CD4-positive, alpha-beta T cell treated with Interferon gamma for 1 hour (primary cell): ENCODE measurements around the gene DYSF.

Experiments
- DNase-seq: peaks from one replicate; pipeline ENCODE4 v3.0.0-alpha.2; 2020

The DYSF gene

DNA sequence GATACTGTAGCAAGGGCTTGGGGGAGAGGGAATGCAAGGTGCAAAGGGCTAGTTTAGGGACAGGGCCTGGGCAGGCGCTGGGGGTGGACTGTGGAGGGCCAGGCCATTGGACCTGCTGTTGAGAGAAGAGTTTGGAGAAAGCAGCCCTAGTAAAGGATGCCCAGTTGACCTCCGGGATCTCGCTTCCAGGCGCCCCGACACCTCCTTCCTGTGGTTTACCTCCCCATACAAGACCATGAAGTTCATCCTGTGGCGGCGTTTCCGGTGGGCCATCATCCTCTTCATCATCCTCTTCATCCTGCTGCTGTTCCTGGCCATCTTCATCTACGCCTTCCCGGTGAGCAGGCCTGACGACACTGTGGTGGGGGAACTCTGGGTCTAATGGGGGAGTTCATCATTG is 229.0 kb downstream of the DYSF start:
- DNase-seq, result no peak

DNA sequence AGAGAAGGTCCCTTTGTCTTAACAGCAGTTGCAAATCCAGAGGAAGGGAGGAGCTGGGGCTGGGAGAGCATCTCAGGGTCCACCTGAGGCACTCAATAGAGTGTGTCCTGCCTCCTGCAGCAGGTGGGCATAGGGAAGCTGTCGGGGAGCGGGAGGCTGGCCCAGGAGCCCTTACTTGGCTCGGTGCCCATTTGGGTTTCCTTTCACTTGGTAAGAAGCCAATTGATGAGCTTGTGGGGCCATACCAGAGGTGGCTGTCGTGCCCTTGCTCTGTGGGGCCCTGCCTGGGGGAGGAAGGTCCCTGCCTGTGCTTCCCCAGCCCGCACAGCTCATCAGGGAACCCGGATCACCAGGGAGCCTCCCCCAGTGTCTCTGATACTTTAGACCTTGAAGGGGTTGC is 229.7 kb downstream of the DYSF start:
- no peak for DNase-seq

- no peak for DNase-seq
Measured at GRCh38 chr2:71683666-71684065, 230.3 kb downstream of the DYSF start.

GRCh38 chr2:71684226-71685072 is 231.1 kb downstream of the DYSF start:
- DNase-seq, result no peak

DNA sequence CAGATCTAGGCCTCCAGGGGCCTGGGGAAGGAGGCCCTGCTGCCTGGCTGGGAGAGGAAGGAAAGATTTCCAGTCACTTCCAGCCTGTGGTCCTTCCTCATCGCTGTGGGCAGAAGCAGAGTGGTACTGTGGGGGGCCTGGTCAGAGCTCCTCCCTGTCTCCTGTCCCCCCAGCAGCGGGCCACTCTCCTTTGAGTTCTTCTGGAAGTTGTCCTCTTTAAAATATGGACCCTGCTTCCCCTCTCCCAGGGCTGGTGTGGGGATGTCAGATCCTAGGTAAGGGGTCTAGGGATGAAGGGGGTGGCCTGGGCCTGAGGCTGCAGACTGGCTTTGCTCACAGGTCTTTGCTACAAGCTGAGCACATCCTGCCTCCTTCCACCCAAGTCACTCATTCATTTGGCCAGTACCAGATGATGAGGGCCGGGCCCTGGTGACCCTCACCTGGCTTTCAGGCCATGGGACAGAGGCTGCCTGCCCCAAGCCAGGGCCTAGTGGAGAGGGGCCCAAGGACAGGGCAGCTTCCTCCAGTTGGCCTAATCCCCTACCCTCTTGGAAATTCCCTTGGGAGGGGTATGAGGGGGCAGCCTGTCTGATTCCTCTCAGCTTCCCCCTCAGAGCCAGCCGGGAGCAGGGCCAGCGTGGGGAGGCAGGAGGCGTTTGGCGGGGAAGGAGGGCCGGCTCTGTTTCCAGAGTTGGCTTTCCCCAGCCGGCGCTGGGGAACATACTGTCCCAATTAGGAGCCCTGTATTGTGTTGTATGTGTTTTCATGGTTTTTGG is 231.9 kb downstream of the DYSF start:
- no peak for DNase-seq

DNA sequence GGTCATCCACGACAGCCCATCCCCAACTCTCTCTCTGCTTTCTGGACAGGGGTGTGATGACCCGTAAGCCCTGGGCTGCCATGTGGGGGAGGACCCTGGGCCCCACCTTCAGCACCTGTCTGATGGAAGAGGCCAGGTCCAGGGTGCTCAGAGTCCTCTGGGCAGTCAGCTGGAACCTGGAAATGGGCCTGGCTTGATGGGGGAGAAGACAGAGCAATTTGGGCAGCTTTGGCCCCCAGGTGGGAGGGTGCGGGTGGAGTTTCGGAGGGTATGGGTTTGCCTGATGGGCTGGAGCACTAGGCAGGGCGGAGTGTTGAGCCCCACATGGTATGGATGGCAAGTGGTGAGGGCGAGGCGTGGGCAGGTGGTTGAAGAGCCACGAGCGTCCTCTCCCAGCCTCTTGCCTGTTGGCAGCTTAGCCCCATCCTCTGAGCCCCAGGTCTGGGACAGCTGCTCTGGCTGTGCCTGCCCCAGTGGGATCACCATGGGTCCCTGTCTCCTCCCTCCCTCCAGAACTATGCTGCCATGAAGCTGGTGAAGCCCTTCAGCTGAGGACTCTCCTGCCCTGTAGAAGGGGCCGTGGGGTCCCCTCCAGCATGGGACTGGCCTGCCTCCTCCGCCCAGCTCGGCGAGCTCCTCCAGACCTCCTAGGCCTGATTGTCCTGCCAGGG is 232.7 kb downstream of the DYSF start:
- no peak for DNase-seq

- DNase-seq, result no peak
Measured at GRCh38 chr2:71686781-71687180, 233.4 kb downstream of the DYSF start.

GRCh38 chr2:71687412-71687811 is 234.1 kb downstream of the DYSF start:
- DNase-seq, result no peak

DNA sequence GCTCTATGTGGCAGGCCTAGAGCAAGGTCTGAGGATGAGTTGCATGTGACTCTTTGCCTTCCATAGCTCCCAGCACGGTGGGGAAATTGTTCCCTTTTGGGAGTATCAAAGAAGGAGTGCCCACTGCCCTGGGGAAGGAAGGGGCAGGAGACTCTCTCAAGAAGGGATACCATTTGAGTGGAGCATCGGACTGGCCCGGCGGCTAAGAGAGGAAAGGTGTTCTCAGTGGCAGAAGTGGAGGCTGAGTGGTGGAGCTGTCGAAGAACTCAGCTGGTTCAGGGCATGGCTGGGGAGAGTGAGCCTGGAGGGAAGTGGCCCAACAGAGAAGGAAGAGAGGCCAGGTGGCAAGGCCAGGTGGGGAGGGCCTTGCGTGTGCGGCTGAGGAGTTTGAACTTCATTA is 235.2 kb downstream of the DYSF start:
- DNase-seq, result no peak

DNA sequence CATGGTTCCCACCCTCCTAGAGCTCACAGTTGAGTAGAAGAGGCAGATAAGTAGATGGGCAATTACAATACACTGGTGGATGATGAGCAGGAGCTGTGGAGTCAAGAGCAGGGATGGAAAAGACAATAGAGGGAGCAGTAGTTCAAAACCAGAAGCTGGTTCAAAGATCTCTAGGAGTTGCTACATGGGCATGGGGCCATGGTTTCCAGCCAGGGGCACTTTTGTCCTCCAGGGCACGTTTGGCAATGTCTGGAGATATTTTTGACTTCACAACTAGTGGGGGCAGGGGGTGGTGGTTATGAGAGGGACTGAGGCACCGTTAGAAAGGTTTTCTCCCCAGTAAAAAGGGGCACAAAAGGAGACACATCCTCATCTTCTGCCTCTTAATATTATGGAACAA is 236.0 kb downstream of the DYSF start:
- DNase-seq, result no peak

GRCh38 chr2:71689968-71690834 is 236.8 kb downstream of the DYSF start:
- no peak for DNase-seq

GRCh38 chr2:71690876-71691475 is 237.6 kb downstream of the DYSF start:
- no peak for DNase-seq

- DNase-seq, result no peak
Measured at GRCh38 chr2:71691747-71692441, 238.5 kb downstream of the DYSF start.

DNA sequence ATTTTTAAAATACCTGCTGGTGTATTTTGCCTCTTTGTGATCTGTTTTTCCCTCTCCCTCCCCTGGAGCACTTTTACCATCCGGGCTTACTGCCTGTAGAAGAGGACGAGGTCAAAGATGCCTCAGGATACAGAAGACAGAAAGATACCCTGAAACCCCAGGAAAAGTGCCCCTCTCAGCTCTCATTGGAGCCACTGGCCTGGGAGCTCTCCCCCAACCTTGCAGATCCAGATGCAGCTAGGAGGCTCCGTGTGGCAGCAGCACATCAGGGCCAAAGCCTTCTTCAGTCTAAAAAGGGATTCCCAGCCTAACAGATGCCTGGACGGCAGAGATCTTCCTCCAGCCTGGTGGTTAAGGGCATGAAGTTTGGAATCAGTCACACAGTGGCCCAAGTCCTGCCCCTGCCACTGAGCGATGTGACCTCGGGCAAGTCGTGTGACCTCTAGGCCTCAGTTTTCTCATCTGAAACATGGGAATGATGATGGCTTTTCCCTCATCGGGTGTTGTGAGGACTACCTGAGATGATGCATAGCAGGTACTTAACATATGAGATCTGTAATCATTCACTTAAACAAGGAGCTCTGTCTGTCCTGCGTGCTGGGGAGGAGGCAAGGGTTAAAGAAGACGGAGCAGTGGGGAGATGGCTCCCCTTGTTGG is 239.4 kb downstream of the DYSF start:
- DNase-seq, result no peak

- DNase-seq, result no peak
Measured at GRCh38 chr2:71693286-71694270, 240.2 kb downstream of the DYSF start.

DNA sequence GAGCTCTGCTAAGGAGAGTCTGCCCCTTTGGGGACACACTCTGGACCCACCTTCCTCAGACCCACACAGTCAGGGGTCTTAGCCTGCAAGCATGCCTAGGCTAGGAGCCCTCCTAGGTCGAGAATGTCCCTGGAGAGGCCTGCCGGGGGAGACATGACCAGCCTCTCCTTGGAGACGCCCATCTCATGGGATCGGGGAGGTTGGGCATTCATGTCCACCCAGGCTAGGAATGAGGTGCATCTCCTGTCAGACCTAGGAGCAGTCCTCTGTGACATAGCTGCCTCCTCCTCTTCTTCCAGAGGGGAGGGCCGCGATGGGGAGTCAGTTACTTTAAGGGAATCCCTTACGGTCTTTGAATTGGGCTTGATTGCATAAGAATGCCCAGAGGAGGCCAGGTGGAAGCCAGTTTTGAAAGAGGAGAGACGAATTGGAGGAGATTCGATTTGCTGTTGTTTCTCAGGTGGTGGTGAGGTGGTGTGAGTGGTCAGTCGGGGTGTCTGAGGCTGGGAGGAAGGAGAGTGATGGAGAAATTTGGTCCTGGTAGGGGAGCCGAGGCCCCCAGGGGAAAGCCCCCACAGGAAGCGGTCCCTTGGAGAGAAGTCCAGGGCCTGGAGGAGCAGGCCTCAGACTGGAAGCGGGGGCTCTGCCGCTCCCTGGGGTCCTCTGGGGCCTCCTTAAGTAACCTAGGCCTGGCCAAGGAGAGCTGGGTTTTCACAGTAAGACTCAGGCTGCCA is 241.3 kb downstream of the DYSF start:
- no peak for DNase-seq

DNA sequence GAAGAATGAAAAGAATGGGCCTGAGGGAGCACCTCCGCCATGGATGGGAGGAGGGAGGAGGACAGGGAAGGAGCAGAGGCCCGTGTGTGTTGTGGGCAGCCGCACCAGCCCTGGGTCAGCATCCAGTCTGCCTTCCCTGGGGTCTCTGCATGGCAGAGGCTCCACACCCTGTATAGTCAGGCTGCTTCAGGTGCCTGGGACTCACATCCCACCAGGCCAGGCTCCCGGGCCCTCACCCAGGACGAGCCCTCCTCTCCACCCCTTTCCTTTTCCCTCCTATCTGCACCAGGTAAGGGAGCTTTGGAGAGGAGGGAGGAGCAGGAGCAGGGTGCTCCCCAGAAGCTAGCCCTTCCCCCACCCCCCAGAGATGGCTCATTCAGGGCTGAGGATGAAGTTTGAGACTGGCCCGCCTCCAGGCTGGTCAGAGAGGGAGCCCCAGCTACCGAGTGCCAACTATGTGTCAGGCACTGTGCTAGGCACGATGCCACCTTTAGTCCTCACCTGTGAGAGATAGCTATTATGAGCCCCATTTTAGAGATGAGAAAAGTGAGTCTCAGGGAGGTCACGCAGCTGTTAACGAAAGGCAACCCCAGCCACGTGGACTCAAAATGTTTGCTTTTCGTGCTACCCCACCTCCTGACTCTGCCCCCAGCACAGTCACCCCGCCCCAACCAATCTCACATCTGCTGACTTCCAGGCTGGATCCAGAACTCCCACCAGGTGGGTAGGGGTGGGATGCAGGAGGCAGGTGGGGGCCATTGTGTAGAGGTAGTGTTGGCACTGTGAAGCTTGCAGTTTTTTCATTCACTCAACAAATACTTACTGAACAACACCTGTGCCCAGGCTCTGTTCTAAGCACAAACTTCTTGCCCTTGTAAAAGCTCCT is 242.1 kb downstream of the DYSF start:
- DNase-seq, result no peak

DNA sequence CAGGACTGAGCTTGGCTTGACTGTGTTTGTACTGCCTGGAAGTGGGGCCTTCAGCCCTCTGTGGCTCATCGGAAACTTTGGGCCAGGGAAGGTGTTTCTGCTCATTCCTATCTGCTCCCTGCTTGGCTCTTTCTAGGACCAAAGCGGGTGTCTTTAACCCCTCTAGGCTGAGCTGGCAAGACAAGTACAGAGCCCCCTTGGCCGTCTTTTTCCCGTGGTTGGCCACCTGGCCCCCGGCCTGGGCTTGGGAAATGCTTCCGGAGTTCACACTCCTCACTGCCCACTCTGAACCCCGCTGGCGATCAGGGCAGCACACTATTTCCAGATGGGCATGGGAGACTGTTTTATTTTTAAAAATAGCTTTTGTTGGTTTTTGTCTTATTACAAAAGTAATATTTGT is 243.0 kb downstream of the DYSF start:
- DNase-seq, result no peak
